HG03159 (cell line): Measurements from ENCODE around the gene ACER3.
"Not testable (repeated sequence)": the region's sequence is repeated elsewhere in the genome, so short reads cannot be mapped to it uniquely, and the experiment has no call there.

Experiments used
- ATAC-seq: cut with Tn5 transposase; IDR thresholded peaks from one replicate; pipeline ENCODE4 v1.9.1; 2021; ENCODE audit warnings: mild to moderate bottlenecking, moderate library complexity; ENCODE audit not compliant: unreplicated experiment

The ACER3 gene

DNA sequence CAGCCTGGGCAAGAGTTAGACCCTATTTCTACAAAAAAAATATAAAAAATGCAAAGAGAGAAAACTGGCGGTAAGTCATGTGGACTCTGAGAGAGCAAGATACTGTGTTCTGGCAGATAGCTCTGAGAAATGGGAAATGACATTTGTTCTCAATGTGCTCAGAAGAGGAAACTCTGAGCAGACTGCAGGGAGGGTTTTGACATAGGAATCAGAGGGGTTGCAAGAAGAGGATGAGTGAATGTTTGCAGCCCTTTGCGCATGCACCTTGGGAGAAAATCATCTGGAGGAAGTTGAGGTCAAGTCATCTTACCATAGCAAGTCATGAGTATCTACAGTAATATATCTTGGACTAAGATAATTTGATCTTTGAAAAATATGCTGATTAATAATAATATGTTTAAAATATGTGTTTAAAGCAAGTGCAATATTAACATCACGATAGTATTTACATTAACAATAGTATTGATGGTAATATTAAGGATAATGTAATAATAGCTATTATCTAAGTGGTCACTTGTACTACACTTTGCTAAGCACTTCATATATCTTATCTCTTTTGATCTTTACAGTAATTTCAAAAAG is 2.6 kb downstream of the ACER3 start:
- no peak for ATAC-seq

DNA sequence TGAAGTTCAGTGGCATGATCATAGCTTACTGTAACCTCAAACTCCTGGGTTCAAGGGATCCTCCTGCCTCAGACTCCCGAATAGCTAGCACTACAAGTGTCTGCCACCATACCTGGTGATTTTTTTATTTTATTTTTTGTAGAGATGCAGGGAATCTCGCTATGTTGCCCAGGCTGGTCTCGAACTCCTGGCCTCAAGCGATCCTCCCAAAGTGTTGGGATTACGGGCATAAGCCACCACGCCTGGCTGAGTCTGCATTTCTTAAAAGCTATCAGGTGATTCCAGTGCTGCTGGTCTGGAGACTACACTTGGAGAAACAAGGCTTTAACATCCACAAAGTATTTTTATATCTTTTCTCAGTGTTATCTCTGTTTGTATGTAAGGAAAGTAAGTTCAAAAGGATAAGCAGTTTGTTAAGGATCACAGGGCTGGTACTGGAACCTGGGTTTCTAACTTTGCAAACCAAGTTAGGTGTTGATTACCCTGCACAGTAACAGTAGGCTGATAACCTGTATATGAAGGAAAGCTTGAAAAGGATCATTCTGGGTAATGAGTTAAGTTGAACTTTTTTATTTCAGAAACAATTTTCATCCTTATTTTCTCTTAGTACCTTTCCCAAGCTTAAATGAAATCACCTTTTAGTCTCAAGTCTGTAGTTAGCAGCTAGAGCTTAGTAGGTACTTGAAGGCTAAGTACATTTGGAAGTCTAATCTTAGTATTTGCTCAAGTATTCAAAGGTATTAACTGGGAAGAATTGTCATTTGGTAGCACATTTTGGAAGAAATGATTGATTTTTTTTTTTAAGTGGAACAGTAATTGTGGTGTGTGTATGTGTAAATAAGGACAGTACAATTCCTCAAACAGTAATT is 12.5 kb downstream of the ACER3 start:
- ATAC-seq, result no peak

DNA sequence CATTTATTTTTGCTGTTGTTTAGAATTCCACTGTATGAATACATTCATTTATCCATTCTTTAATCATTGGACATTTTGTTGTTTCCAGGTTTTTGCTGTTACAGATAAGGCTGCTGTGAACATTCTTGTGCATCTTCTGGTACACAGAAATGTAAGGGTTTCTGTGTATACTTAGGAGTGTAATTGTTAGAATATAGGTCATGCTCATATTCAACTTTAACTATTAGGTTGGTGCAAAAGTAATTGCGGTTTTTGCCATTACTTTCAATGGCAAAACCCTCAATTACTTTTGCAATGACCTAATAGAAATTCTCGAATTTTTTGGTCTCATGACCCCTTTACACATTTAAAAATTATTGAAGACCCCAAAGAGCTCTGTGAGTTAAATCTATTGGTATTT is 17.3 kb downstream of the ACER3 start:
- no peak for ATAC-seq

DNA sequence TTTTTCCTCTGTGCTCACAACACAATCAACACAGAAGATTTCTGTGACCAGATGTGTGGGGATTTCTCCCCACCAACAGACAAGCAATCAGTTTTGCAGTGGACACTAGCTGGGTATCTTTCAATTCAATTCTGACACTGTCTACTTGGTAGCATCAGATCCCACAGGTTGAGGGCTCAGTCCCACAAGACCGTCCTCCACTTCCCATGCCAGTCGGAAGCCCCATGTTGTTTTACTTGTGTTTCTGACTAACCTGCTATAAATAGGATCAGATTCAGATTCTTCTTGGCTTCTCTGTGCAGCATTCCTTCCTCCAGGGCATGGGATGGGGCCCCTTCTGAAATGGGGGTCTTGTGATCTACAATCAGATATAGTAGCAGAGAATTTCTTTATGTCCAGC is 19.6 kb downstream of the ACER3 start:
- no peak for ATAC-seq

DNA sequence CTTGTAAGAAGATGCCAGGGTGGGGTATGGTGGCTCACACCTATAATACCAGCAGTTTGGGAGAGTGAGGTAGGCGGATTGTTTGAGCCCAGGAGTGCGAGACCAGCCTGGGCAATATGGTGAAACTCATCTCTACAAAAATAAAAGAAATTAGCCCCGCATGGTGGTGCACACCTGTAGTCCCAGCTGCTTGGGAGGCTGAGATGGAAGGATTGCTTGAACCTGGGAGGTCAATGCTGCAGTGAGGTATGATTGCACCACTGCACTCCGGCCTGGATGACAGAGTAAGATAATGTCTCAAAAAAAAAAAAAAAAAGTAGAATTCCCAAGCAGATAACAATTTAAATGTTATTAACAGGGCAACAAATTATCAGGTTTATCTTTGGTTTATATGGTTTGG is 20.2 kb downstream of the ACER3 start:
- ATAC-seq, result no peak

DNA sequence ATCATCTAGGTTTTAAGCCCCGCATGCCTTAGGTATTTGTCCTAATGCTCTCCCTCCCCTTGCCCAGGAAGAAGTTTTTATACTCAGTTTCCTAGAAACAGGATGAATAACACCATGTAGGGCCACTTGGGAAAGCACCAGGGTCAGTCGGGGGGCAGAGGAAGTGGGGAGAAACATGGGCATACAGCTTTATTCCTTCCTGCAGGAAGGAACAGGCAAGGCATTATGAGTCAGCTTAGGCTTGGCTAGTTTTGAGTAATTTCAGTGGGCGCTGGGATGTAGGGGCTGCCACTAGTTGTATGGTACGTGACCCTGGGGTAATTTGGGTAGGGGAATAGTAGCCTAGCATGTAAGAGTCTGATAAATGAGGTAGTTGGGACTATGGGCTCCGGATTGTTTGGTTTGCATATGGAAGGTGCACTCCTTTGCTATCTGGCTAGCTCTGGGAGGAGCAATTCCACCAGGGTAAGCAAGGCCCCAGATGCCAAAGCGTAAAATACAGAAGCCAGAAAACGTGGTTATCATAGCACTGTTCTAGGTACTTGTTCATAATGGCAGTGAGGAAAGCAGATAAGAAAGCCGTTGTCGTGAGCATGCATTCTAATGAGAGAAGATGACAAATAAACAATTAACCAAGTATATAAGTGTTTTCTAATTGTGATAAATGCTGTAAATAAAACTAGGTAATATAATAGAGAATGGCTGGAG is 24.8 kb downstream of the ACER3 start:
- no peak for ATAC-seq

DNA sequence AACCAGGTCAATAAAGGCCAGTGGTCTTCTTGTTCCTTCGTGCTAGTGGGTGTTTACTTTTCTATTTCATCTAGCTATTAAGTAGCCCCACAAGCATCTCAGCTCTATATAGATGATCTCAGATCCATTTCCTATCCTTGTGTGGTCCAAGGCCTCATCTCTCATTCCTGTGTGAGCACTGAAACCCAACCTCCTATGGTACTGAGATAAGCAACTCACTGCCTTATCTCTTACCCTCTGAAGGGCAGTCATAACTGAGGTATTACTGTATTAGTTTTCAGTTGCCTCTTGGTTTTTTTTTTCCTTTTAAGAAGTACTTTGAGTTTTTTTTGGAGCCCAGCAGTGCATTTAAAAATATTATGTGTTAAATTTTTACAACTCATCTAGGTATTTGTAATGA is 28.3 kb downstream of the ACER3 start:
- no peak for ATAC-seq

DNA sequence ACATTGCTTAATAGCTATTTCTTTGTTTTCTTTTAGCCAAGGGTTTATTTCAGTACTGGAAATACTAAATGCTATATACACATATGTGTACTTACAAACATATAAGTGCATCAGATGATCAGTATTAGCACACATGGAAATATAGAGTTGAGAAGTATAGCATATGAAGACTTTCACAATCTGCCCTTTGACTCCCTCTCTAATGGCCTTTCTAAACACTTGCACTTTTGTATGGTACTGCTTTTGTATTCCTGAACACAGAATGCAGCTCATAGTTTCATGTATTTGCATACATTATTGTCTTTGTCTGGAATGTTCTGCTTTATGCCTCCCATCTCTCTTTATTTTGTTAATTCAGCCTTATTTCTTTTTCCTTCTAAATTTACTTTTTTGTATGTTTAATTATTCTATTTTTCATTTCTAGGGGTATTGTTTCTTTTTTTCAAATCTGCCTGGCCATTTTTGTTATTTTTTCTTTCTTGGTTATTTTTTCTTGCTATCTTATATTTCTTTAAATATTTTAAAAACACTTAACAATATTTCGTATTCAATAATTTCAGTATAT is 28.8 kb downstream of the ACER3 start:
- no peak for ATAC-seq

DNA sequence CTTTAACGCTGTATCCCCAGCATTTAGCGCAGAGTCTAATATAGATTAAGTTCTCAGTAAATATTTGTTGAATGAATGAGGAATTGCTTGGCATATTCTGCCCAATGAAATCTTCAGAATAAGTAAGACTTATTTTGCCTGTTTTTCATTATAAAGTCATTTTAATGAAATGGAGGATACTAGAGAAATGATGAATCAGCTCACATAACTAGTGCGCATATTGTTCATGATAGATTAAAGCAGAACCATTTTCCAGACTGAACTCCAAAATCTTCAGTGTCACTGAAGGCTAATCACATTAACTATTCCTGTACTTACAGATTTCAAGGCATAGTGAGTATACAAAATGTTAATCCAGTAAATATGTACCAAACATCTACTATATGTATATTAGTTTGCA is 29.6 kb downstream of the ACER3 start:
- no peak for ATAC-seq

DNA sequence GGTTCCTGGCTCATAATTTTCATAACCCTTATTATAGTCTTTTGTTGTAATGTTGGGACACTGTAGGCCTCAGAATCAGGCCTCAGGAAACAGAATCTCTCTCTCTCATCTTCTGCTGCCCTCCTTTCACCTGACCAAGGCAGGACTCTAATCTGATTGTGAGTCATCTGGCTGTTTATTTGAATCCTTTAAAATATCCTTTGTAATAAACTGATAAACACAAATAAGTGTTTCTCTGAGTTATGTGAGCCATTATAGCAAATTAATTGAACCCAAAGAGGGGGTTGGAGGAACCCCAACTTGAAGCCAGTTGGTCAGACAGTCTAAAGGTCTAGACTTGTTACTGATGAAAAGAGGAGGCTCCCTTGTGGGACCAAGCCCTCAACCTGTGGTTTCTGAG is 30.6 kb downstream of the ACER3 start:
- ATAC-seq, result no peak

DNA sequence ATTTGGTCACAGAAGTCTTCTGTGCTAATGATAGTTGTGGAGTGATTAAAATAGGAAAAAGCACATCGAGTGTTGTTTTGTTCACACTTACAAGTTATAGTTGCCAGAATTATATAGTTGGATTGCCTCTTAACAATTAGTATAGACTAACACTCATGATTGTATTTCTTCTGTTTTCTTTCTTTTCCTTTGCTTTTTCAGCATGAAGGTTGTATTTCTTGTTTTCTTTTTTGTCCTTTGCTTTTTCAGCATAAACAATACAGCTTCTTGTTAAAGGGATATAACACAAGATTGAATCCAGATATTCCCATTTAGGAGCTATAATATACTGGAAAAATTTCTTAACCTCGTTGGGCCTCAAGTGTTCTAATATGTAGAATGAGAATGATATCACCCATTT is 31.1 kb downstream of the ACER3 start:
- no peak for ATAC-seq

DNA sequence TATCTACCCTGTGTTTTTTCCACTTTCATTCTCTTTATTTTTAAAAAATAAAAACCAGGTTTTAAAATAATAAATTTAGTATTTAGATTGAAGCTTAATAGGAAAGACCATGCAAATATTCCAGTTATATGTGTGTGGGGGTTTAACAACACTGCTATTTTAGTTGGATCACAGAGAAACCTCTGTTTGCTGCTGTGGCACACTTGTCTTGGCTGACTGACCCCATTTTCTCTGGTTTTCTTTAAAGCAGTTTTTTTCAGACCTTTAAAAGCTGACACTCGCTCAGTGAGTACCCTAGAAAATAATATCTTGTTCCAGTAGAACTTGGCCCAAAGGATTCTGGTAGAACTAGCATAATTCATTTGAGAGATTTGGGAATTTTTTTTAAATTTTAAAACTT is 31.6 kb downstream of the ACER3 start:
- ATAC-seq, result no peak

DNA sequence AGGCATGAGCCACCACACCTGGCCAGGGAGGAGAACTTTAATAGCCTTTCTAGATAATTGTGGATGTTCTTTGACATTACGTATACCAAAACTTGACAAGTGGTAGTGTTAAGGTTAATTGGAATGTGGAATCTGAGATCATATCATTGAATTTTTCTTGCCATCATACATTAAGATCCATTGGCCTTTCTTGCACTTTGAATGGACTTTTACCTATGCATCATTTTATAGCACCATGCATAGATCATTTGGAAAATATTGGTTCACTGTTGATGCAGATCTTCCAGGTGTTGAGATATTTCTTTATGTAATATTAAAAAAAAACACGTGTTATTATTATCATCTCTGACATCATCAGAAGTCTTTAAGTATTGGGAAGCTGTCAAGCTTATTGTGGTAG is 36.5 kb downstream of the ACER3 start:
- ATAC-seq, result no peak

DNA sequence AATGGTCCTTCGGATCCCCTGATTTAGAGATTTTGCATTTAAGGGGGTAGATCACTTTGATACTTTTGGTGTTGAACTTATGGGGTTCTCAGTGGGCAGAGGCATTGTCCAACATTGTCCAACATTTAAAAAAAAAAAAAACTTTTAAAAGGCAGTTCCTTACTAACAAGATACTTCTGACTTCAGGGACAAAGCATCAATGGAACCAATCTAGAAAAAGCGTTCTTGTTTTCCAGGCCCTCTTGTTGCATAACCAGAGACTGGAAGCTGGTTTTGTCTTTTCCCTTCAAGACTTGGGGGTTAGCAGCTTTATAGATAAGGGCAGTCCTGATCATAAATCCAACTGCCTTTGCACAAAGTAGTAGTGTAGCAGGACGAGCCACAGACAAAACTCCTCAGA is 40.4 kb downstream of the ACER3 start:
- ATAC-seq, result no peak

DNA sequence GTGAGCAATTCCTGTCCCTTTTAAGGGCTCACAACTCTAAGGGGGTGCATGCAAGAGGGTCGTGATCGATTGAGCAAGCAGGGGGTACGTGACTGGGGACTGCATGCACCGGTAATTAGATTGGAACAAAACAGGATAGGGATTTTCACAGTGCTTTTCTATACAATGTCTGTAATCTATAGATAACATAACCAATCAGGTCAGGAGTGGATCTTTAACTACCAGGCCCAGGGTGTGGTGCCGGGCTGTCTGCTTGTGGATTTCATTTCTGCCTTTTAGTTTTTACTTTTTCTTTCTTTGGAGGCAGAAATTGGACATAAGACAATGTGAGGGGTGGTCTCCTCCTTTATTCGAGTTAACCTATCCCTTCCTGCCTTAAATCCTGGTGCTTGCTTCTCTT is 40.9 kb downstream of the ACER3 start:
- not testable (repeated sequence) for ATAC-seq

DNA sequence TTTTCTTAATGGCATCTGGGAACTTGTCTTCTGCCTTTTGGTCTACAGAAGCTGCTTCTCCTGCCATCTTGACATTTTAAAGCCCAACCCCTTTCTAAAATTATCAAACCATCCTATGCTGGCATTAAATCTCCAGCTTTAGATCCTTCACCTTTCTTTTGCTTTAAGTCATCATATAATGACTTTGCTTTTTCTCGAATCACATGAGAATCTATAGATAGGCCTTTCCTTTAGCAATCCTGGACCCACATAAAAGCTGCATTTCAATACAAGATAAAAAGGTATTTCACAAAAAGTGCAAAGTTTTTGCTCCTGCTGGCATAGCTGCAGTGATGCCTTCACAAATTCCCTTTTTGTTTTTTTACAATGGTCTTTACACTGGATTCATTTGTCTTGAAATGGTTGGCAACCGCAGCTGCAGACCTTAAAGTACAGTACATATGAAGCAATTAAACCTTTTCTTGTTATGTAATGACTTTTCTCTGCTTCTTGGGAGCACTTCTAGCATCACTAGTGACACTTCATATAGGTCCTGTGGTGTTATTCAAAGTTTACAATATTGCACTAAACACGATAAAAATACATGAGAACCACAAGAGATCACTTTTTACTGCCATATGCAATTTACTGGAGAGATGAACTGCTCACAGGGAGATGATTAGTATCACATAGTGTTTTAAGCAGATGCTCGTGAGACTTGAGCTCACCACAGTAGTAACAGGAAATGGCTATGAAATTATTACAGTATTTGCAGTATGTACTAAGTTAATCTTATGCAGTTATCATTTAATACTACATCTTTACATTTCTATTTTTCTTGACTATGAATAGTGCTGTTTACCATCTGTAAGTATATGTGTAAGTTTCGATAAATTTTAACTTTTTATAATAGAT is 41.6 kb downstream of the ACER3 start:
- no peak for ATAC-seq

DNA sequence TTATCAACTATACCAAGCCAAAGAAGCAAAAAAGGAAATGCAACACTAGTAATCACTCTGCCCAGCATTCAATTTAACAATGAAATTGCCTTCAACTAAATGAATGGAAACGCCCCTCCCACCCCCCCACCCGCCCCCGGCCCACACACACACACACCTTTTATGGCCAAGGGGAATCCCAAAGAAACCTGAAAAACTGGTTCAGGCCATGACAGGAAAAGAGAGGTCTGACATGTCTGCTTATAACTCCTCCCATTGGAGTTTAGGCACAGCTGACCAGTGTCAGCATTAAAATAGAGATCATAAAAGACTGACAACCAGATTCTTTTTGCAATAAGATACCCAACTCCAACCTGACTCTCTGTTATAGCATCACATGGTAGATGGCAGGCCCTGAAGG is 42.6 kb downstream of the ACER3 start:
- ATAC-seq, result no peak

DNA sequence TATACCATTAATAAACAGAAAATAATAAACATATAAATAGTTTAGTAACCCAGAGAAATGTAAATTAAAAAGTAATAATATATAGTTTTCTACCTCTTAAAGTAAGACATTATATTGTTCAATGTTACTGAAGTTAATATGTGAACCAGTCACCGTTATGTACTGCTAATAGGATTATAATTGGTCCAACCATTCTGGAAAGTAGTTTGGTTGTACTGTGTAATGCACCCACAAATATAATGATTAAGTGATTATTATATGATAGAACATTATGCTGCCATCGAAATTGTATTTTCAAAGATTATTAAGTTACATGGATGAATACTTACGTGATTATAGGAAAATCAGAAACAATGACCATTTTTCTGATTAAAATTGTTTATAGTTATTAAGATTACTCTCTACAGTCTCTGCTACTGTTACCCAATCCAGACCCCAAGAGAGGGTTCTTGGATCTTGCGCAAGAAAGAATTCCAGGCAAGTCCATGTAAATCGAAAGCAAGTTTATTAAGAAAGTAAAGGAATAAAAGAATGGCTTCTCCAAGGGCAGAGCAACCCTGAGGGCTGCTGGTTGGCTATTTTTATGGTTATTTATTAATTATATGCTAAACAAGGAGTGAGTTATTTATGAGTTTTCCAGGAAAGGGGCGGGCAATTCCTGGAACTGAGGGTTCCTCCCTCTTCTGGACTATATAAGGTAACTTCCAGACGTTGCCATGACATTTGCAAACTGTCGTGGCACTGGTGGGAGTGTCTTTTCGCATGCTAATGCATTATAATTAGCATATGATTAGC is 50.1 kb downstream of the ACER3 start:
- ATAC-seq, result no peak

DNA sequence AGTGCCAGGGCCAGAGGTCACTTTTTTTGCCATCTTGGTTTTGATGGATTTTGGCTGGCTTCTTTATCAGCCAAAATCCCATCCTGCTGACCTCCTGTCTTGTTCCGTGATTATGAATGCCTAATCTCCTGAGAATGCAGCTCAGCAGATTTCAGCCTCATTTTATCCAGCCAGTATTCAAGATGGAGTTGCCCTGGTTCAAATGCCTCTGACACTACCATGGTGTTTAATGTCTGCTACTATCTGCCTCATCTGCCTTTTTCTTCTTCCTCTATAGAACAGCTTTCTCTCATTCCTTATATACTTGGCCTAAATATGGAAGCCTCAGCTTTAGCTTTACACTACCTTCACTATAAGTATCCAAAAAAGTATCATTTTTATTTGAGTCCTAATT is 50.7 kb downstream of the ACER3 start:
- no peak for ATAC-seq

DNA sequence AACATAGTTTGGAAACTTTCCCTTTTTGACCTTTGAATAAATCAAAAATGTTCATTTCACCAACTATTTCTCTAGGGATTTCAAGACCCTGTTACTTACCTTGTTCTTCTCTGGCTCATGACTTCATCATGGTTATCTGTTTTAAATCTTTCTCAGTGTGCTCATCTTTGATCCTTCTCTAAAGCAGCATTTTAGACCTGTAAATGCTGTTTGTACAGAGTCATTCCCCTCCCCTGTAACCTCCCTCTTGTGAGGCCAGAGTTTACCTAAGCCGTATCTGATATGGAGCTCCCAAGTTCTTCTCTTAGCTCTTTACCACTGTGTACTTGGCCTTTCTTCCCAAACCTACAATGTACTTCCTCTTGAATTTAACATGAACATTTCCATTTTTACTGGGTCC is 56.0 kb downstream of the ACER3 start:
- no peak for ATAC-seq
